ENCODE measurements around the gene TSKU.

DNA sequence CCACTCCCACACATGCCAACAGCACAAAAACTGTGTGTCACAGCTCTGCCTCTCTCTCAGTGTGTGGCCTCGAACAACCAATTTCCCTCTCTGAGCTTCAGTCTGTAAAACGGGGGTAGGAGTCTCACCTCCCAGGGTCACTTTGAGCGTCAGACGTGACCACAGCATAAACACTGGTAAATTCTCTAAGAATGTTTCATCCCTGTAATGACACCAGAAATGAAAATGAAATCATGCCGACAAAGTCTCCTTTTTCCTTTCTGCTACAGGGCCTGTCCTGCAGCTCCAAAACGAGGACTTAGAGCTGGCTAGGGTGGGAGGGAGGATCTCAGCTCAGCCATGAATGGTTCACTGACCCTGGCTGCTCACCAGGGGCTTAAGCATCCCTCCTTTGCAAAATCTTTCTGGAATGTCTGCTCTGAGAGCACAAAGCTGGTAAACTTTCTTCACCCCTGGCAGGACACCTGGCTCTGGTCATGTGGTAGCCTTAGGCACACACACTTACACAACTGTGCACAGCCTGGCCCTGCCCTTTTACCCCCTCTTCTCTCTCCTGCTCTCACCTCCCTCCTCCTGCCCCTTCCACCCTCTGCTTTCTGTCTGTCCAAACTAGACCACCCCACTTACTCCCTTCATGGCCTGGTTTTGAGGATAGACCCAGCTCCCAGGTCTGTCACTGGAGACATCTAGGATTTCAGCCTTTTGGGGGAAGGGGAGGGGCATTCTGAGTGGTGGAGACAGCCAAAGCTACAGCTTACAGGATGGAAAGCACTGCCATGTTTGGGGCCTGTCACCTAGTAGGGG is 12.3 kb upstream of the TSKU start:
- no peak for TF ChIP-seq EZH2 (IDR thresholded peaks at IDR 0.05)
- no peak for TF ChIP-seq POLR2AphosphoS5 (IDR thresholded peaks at IDR 0.05; ENCODE audit: borderline replicate concordance, low read depth, low read length)

Measured in SK-N-MC (cell line).